Colonic mucosa (tissue), 4 donors: ENCODE measurements around the gene MAPKAPK3. TPM values are rescaled to one million over a fixed set of nuclear protein-coding genes. Genes with fewer than 3 reads are reported as not detected.
A peak's percentile ranks its signal among the peaks of the same experiment; 100 is the strongest.

Experiments used
- DNase-seq: peaks from one replicate; pipeline ENCODE4 v3.0.0-alpha.2; 2020
- H3K27ac ChIP-seq: fragments of 200-600 bp; one replicate; pipeline ENCODE4 v1.8.0; 2021
- H3K27me3 ChIP-seq: fragments of 200-600 bp; one replicate; pipeline ENCODE4 v1.8.0; 2021
- H3K36me3 ChIP-seq: fragments of 200-600 bp; one replicate; pipeline ENCODE4 v1.8.0; 2021
- H3K4me1 ChIP-seq: fragments of 200-600 bp; one replicate; pipeline ENCODE4 v1.8.0; 2021; ENCODE audit warnings: mild to moderate bottlenecking
- H3K4me3 ChIP-seq: fragments of 200-600 bp; one replicate; pipeline ENCODE4 v1.8.0; 2021
- H3K9ac ChIP-seq, 2 donors: one replicate each; pipeline ENCODE4 v1.7.0; 2013; ENCODE audit warnings: control low read depth in 2 of 2, low read depth in 2 of 2, low read length in 2 of 2
- H3K9me3 ChIP-seq: fragments of 200-600 bp; one replicate; pipeline ENCODE4 v1.8.0; 2021
- intact Hi-C: fragments of 100-400 bp; cut with DNase I; formaldehyde crosslinking; loops from one replicate; pipeline ENCODE4 v1.14.1; 2022
- total RNA-seq, 2 donors: library from RNA; stranded (reverse); fragmentation: NEBNext Ultra II Directional in 1 of 2; extraction: Animal tissue kit (Norgen Biotek cat#: 25700) in 1 of 2; gene quantifications; one replicate each; pipeline ENCODE4 v1.2.1, GENCODE V29; 2021
- TF ChIP-seq, protein P1 (sequence below): fragments of 200-600 bp; IDR thresholded peaks from one replicate; pipeline ENCODE4 v1.8.0; 2022; ENCODE audit warnings: antibody characterized with exemption, mild to moderate bottlenecking
- donor health status: healthy.
- donor health status: DM: no; HTN: no; CAD: no.
- donor health status: DM: no; HTN: no; CAD: no.

Gene MAPKAPK3
- total RNA-seq, 2 donors from 2014 or later = 27.3 to 45.1 TPM

DNA sequence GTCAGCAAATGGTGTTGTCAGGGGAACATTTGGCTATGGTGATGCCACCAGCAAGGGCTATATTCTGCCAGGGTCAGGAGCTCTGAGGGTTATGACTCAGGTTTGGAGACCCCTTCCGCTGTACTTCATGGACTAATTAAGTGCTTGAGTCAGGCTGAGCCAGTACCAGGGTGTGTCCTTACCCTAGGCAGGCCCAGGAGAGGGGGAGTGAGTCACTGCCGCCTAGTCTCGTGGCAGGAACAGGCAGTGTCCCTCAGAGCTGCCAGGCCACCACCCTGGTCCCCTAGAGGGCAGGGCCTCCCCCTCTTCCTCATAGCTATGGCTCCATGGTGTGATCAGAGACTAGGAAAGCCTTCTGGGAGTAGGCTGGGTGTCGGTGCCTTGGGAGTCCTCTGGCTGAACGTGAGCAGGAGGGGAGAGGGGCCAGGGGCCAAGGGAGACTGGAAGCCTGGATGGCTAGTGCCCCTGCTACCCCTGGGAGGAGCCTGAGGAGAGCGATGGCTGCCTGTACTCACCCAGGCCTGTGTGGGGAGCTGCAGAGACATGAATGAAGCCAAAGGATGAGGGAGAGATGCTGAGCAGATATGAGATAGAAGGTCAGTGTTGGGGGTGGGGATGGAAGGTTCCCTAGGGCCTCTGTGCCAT is 10.6 kb downstream of the MAPKAPK3 start:
- intact Hi-C loops = no loop called here
- Histone ChIP-seq H3K4me1 (peaks cover 5% of the 10 kb centered on the region), H3K27ac (no peak overlapping the region)

GRCh38 chr3:50628601-50629000 is 11.7 kb downstream of the MAPKAPK3 start:
- Histone ChIP-seq H3K4me1 (peaks cover 5% of the 10 kb centered on the region), H3K36me3 (no peaks in the 10 kb centered on the region), H3K9ac (no peak overlapping the region)

More for the DNA sequence above, 10.6 kb downstream of the MAPKAPK3 start:
- no peak for DNase-seq
- Histone ChIP-seq H3K36me3 (no peaks in the 10 kb centered on the region), H3K27me3 (no peaks in the 10 kb centered on the region), H3K9ac (no peak overlapping the region), H3K4me3 (no peak overlapping the region), H3K9me3 (no peaks in the 10 kb centered on the region)
- TF ChIP-seq, protein P1, sequence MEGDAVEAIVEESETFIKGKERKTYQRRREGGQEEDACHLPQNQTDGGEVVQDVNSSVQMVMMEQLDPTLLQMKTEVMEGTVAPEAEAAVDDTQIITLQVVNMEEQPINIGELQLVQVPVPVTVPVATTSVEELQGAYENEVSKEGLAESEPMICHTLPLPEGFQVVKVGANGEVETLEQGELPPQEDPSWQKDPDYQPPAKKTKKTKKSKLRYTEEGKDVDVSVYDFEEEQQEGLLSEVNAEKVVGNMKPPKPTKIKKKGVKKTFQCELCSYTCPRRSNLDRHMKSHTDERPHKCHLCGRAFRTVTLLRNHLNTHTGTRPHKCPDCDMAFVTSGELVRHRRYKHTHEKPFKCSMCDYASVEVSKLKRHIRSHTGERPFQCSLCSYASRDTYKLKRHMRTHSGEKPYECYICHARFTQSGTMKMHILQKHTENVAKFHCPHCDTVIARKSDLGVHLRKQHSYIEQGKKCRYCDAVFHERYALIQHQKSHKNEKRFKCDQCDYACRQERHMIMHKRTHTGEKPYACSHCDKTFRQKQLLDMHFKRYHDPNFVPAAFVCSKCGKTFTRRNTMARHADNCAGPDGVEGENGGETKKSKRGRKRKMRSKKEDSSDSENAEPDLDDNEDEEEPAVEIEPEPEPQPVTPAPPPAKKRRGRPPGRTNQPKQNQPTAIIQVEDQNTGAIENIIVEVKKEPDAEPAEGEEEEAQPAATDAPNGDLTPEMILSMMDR = no peak

GRCh38 chr3:50630394-50630793 is 13.4 kb downstream of the MAPKAPK3 start:
- Histone ChIP-seq H3K9ac (no peak overlapping the region), H3K27ac (no peak overlapping the region), H3K4me3 (no peak overlapping the region), H3K27me3 (no peaks in the 10 kb centered on the region), H3K4me1 (peaks cover 5% of the 10 kb centered on the region), H3K9me3 (no peaks in the 10 kb centered on the region), H3K36me3 (no peaks in the 10 kb centered on the region)
- intact Hi-C loops = no loop called here
- TF ChIP-seq, protein P1 = no peak
- DNase-seq = peak; percentile 36

More at GRCh38 chr3:50628601-50629000, 11.7 kb downstream of the MAPKAPK3 start:
- no peak overlapping the region for H3K4me3 ChIP-seq
- intact Hi-C loops = no loop called here
- H3K27ac ChIP-seq = no peak overlapping the region
- no peaks in the 10 kb centered on the region for H3K27me3 ChIP-seq
- TF ChIP-seq, protein P1 = no peak
- H3K9me3 ChIP-seq = no peaks in the 10 kb centered on the region
- no peak for DNase-seq

DNA sequence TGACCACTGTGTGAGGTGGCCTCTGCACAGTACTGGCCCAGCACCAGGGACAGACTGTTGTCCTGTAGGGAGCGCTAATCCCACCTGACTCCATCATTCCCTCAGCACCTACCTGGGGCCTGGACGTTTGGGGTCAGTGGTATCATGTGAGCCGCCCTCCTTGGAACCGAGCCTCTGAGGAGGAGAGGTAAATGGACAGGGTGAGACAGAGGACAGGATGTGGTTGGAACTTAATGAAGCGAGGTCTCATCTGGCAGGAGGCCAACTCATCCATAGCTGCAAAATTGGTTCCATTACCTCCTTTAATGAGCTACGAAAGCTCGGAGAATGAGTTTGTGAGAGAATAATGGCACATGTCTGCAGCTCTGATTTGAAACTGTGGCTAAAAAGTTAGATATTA is 13.9 kb downstream of the MAPKAPK3 start:
- no peak overlapping the region for H3K27ac ChIP-seq
- H3K36me3 ChIP-seq = no peaks in the 10 kb centered on the region
- intact Hi-C loops = no loop called here
- DNase-seq = no peak
- H3K27me3 ChIP-seq = no peaks in the 10 kb centered on the region
- no peak overlapping the region for H3K4me3 ChIP-seq
- TF ChIP-seq, protein P1 = no peak
- H3K4me1 ChIP-seq = peaks cover 5% of the 10 kb centered on the region
- H3K9me3 ChIP-seq = no peaks in the 10 kb centered on the region
- H3K9ac ChIP-seq = no peak overlapping the region

GRCh38 chr3:50632450-50632849 is 15.5 kb downstream of the MAPKAPK3 start:
- peaks cover 2% of the 10 kb centered on the region for H3K4me1 ChIP-seq
- H3K4me3 ChIP-seq = no peak overlapping the region
- intact Hi-C loops = no loop called here
- no peak overlapping the region for H3K9ac ChIP-seq
- H3K36me3 ChIP-seq = no peaks in the 10 kb centered on the region
- no peaks in the 10 kb centered on the region for H3K27me3 ChIP-seq
- TF ChIP-seq, protein P1 = no peak
- no peak overlapping the region for H3K27ac ChIP-seq
- no peaks in the 10 kb centered on the region for H3K9me3 ChIP-seq
- DNase-seq = no peak
